Measurements from ENCODE around the gene C17orf67.
"Not testable (repeated sequence)": the region's sequence is repeated elsewhere in the genome, so short reads cannot be mapped to it uniquely, and the experiment has no call there.

C17orf67 gene

GRCh38 chr17:56778898-56779297, 54.8 kb downstream of the C17orf67 start:
- ATAC-seq: no peak
- Mint-ChIP-seq H3K27me3 (peaks cover 7% of the 10 kb centered on the region), H3K27ac (no peak overlapping the region), H3K4me1 (peaks cover 36% of the 10 kb centered on the region), H3K9me3 (no peaks in the 10 kb centered on the region), H3K4me3 (peak overlapping the region; percentile 11 to 90)
- no peak for DNase-seq

- DNase-seq (no peak), ATAC-seq (no peak)
- Mint-ChIP-seq H3K27ac (peak overlapping the region in 1 of 2 donors; percentile 13), H3K9me3 (no peaks in the 10 kb centered on the region), H3K4me3 (no peak overlapping the region), H3K4me1 (peaks cover 33% of the 10 kb centered on the region), H3K27me3 (peaks cover 7% of the 10 kb centered on the region)
Observed at GRCh38 chr17:56777859-56778258, 55.9 kb downstream of the C17orf67 start.

DNA sequence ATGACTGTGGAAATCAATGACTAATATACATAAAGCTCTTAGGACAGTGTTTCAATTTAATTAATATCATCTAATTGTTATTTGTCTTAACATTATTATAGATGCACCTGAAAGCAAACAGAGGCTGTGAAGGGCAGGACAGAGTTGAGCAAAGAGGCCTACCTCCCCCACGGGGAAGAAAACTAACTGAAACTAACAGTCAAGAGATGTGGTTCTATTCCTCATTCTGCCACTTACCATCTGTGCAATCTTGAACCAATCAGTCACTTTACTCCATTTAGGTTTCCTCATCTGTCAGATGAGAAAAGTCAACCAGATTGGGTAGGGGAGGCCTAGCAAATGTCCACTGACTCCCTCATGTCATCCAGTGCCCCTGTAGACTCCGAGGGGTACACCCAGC, 59.1 kb downstream of the C17orf67 start:
- DNase-seq (no peak), ATAC-seq (no peak)
- Mint-ChIP-seq H3K4me3 (no peak overlapping the region), H3K27ac (no peak overlapping the region), H3K9me3 (no peaks in the 10 kb centered on the region), H3K4me1 (peaks cover 10% of the 10 kb centered on the region), H3K27me3 (no peaks in the 10 kb centered on the region)

DNA sequence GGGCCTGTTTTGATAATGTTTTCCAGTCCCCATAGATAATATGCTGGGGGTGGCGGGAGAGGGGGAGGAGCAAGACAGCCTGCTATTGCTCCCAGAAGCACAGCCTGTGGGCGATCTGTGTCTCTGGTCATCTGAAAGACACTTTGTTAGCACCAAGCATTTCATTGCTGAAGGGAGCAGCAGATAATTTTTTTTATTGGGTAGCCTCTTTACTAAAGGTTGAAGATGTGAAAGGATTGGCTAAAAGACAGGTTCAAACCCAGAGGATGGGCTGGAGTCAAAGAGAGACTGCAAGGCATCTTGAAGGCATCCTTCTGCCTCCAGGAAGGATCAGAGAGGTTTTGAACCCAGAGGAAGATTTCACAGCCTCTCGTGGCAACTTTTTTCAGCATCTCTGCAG, 60.6 kb downstream of the C17orf67 start:
- no peak overlapping the region for H3K4me3 Mint-ChIP-seq

GRCh38 chr17:56772442-56772841, 61.3 kb downstream of the C17orf67 start:
- H3K4me3 Mint-ChIP-seq: no peak overlapping the region
- no peak overlapping the region for H3K27ac Mint-ChIP-seq
- H3K27me3 Mint-ChIP-seq: no peaks in the 10 kb centered on the region
- ATAC-seq: no peak
- no peak for DNase-seq
- H3K4me1 Mint-ChIP-seq: no peaks in the 10 kb centered on the region
- H3K9me3 Mint-ChIP-seq: no peaks in the 10 kb centered on the region

More for the DNA sequence above, 60.6 kb downstream of the C17orf67 start:
- ATAC-seq (no peak), DNase-seq (no peak)
- H3K27me3 Mint-ChIP-seq: no peaks in the 10 kb centered on the region
- H3K4me1 Mint-ChIP-seq: no peaks in the 10 kb centered on the region
- no peak overlapping the region for H3K27ac Mint-ChIP-seq
- H3K9me3 Mint-ChIP-seq: no peaks in the 10 kb centered on the region

DNA sequence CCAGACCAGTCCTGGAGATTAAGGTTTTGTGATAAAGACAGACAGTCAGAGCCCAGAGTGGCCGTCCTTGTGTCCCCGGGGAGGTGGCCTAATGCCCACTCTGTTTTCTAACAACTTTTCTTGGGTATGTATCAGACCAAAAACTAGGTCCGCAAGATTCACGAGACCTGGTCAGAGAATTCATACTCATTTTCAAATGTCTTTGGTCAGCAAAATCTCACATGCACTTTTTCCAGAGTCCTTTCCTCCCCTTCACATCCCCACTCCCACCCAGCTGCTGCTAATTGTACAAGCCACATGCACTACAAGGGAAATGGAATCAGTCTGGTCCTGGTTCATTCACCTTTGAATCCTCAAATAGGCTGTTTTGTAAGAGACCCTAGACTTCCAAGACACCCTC, 61.7 kb downstream of the C17orf67 start:
- Mint-ChIP-seq H3K4me1 (no peaks in the 10 kb centered on the region), H3K27ac (no peak overlapping the region), H3K27me3 (no peaks in the 10 kb centered on the region), H3K4me3 (no peak overlapping the region), H3K9me3 (no peaks in the 10 kb centered on the region)
- ATAC-seq (no peak), DNase-seq (no peak)

DNA sequence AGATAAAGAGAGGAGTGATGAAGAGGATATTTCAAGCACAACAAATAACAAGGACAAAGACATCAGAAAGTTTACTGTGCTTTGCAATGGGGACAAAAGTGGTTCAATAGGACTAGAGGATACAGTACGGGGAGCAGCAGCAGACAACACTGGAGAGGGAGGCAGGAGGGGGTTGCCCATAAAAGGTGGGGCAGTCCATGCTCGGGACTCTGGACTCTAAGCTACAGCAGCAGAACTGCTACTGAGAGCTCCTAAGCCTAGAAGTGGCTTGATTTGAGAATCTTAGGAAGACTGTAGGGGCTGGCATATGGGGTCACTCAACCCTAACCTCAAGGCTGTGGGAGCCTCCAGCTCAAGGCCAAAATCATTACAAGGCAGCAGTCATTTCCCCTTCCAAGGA, 62.2 kb downstream of the C17orf67 start:
- no peaks in the 10 kb centered on the region for H3K27me3 Mint-ChIP-seq
- H3K27ac Mint-ChIP-seq: no peak overlapping the region
- DNase-seq: no peak
- ATAC-seq: no peak
- H3K4me3 Mint-ChIP-seq: no peak overlapping the region
- no peaks in the 10 kb centered on the region for H3K9me3 Mint-ChIP-seq
- no peaks in the 10 kb centered on the region for H3K4me1 Mint-ChIP-seq

DNA sequence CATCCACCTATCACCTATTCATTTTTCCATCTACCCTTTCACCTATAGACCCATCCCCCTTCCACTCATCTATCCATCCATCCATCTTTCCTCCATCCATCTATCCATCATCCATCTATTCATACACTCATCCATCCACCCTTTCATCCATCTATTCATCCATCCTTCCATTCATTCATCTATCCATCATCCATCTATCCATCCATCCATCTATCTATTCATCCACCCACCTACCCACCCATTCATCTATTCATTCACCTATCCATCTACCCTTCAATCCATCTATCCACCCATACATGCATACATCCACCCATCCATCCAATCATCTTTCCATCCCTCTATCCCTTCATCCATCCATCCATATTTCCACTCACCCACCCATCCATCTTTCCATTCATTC, 63.3 kb downstream of the C17orf67 start:
- no peaks in the 10 kb centered on the region for H3K27me3 Mint-ChIP-seq
- no peaks in the 10 kb centered on the region for H3K9me3 Mint-ChIP-seq
- H3K27ac Mint-ChIP-seq: no peak overlapping the region
- DNase-seq (no peak), ATAC-seq (no peak)
- no peaks in the 10 kb centered on the region for H3K4me1 Mint-ChIP-seq
- no peak overlapping the region for H3K4me3 Mint-ChIP-seq

DNA sequence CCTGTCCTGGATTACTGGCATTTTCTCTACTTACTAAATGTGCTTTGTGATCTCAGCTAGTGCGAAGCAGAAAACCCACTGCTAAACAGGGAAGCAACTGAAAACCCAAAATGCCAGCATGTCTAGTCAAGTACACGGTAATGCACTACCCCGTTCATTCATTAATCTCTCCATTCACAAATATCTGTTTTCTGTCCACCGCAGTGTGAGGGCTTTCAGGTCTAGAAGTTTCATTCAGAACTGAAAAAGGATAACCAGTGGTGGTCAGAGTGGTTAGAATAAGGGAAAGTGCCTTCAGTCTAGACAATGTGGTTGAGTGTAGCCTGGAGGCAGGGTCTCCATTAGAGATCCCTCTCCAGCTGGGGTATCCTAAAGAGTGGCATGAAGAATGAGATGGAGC, 68.3 kb downstream of the C17orf67 start:
- Mint-ChIP-seq H3K9me3 (no peaks in the 10 kb centered on the region), H3K27me3 (no peaks in the 10 kb centered on the region), H3K4me1 (peaks cover 12% of the 10 kb centered on the region), H3K27ac (no peak overlapping the region), H3K4me3 (no peak overlapping the region)
- ATAC-seq (no peak), DNase-seq (no peak)

DNA sequence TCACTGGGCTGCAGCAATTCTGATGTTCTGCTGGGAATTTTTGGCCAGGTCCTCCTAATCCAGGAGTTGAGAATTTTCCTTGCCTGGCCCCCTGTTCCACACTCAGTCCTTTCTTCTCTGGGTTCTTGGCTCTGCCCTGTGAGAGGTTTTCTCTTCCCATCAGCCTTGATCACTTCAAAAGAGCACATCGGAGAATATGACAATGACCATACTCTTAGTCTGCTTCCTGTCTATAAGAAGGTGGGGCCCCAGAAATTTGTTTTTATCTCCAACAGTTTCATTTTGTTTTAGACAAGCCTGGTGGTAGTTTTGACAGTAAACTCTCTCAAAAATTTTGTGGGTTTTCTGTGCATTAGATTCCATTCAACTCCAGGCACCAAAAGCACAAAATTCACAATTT, 70.7 kb downstream of the C17orf67 start:
- peak; percentile 88 for ATAC-seq
- H3K4me3 Mint-ChIP-seq: peak overlapping the region; percentile 41 to 64

GRCh38 chr17:56762144-56762543, 71.6 kb downstream of the C17orf67 start:
- no peaks in the 10 kb centered on the region for H3K9me3 Mint-ChIP-seq
- ATAC-seq: no peak
- peaks cover 12% of the 10 kb centered on the region for H3K4me1 Mint-ChIP-seq
- no peaks in the 10 kb centered on the region for H3K27me3 Mint-ChIP-seq
- H3K27ac Mint-ChIP-seq: no peak overlapping the region
- H3K4me3 Mint-ChIP-seq: no peak overlapping the region
- DNase-seq: no peak

More for the DNA sequence above, 70.7 kb downstream of the C17orf67 start:
- no peaks in the 10 kb centered on the region for H3K27me3 Mint-ChIP-seq
- H3K27ac Mint-ChIP-seq: peak overlapping the region; percentile 35 to 94
- H3K9me3 Mint-ChIP-seq: no peaks in the 10 kb centered on the region
- H3K4me1 Mint-ChIP-seq: peaks cover 12% of the 10 kb centered on the region
- no peak for DNase-seq

DNA sequence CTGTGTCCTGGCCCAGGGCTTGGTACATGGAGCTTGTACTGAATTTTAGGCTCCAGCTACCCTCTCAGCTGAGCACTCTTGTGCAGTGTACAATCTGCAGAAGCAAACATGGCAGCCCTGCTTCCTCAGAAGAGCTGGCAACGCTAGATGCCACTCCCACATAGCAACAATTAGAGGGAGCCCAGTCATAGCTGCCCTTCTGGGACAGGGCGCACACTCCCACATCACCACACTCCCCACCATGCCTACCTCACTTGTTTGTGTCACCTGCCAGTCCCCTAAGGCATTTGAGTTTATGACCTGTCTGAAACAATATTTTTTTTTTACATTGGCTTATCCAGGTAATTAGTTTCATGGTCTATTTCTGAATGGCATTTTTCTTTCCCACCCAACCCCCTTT, 72.3 kb downstream of the C17orf67 start:
- peaks cover 19% of the 10 kb centered on the region for H3K4me1 Mint-ChIP-seq
- ATAC-seq: peak; percentile 72

GRCh38 chr17:56757611-56758010, 76.1 kb downstream of the C17orf67 start:
- H3K27ac Mint-ChIP-seq: peak overlapping the region in 1 of 2 donors; percentile 59
- H3K4me1 Mint-ChIP-seq: peaks cover 29% of the 10 kb centered on the region
- H3K27me3 Mint-ChIP-seq, ATAC-seq, DNase-seq, H3K4me3 Mint-ChIP-seq, H3K9me3 Mint-ChIP-seq: not testable (repeated sequence)

More for the DNA sequence above, 72.3 kb downstream of the C17orf67 start:
- H3K27me3 Mint-ChIP-seq: no peaks in the 10 kb centered on the region
- no peak overlapping the region for H3K27ac Mint-ChIP-seq
- H3K9me3 Mint-ChIP-seq: no peaks in the 10 kb centered on the region
- DNase-seq: no peak
- no peak overlapping the region for H3K4me3 Mint-ChIP-seq

DNA sequence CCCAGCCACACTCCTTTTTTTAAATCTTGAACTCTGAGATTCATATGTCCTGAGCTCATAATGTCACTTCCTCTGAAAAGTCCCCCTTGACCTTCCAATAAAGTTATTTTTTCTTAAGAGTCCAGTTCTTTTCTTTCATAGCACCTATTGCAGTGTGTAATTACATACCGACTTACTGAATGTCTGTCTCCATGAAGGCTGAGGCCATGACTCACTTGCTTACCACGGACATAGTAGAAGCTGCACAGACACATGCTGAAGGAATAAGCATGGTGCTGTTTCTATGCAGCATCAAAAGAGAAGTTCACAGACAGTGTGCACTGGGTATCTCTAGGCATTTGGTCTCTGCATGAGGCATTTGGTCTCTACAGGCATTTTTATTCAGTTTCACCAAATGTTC, 77.2 kb downstream of the C17orf67 start:
- Mint-ChIP-seq H3K4me1 (peaks cover 26% of the 10 kb centered on the region), H3K27ac (no peak overlapping the region), H3K9me3 (no peaks in the 10 kb centered on the region), H3K27me3 (no peaks in the 10 kb centered on the region), H3K4me3 (no peak overlapping the region)
- DNase-seq: no peak
- peak; percentile 31 for ATAC-seq

- H3K27me3 Mint-ChIP-seq: no peaks in the 10 kb centered on the region
- no peak overlapping the region for H3K4me3 Mint-ChIP-seq
- no peaks in the 10 kb centered on the region for H3K9me3 Mint-ChIP-seq
- peak overlapping the region in 1 of 2 donors; percentile 37 for H3K27ac Mint-ChIP-seq
- DNase-seq: no peak
- peaks cover 35% of the 10 kb centered on the region for H3K4me1 Mint-ChIP-seq
- no peak for ATAC-seq
Observed at GRCh38 chr17:56755310-56755709, 78.4 kb downstream of the C17orf67 start.

GRCh38 chr17:56754523-56755208, 79.1 kb downstream of the C17orf67 start:
- H3K4me3 Mint-ChIP-seq: peak overlapping the region in 1 of 2 donors; percentile 10

More at GRCh38 chr17:56754523-56755208, 79.1 kb downstream of the C17orf67 start:
- H3K27ac Mint-ChIP-seq: peak overlapping the region; percentile 71 to 84
- peak; percentile 76 for ATAC-seq
- DNase-seq: no peak
- H3K27me3 Mint-ChIP-seq: no peaks in the 10 kb centered on the region
- no peaks in the 10 kb centered on the region for H3K9me3 Mint-ChIP-seq
- peaks cover 41% of the 10 kb centered on the region for H3K4me1 Mint-ChIP-seq
